CD4-positive, alpha-beta T cell treated with Interleukin-4 for 1 hour (primary cell): ENCODE measurements around the gene FZD7.

Source experiments
- DNase-seq, 2 donors: peaks; one replicate each; pipeline ENCODE4 v3.0.0-alpha.2; 2020 to 2022

FZD7 gene

DNA sequence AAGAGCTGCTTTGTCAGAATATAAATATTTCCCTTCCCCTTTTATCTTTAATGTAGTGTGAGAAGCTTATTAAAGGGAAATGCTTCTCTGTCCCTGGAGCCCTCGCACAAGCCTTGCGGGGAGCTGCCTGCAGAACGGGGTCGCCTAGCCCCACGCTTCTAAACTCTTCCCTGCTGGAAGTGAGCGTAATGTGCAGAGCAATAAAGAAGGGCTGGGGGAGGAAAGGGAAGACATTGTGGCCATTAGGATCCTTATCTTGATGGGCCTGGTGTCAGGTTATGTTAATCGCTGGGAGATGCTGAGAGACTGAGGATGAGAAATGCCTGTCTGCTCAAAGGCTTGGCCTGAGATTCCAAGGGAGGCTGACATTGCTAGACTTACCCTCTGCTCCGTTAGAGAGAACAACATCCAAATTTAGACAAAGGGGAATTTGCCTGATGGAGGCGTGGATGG, 18.9 kb upstream of the FZD7 start:
- DNase-seq = no peak

DNA sequence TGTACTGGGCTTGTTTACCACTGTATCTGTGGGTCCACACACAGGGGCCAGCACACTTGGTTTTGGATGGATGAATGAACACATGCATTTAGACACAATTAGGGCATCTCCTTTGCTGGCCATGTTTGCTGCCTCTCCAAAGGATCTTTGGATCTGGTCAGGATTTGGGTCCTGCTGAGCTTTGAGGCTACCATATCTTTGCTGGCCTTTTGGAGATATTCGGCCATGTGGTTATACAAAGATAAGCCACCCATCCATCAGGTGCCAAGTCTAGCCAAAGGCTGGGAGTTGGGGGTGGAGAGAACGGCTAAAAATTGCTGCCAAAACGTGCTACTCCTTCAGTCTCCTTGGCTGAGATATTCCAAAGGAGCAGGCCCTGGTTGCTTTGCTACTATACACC, 18.2 kb upstream of the FZD7 start:
- no peak for DNase-seq

DNA sequence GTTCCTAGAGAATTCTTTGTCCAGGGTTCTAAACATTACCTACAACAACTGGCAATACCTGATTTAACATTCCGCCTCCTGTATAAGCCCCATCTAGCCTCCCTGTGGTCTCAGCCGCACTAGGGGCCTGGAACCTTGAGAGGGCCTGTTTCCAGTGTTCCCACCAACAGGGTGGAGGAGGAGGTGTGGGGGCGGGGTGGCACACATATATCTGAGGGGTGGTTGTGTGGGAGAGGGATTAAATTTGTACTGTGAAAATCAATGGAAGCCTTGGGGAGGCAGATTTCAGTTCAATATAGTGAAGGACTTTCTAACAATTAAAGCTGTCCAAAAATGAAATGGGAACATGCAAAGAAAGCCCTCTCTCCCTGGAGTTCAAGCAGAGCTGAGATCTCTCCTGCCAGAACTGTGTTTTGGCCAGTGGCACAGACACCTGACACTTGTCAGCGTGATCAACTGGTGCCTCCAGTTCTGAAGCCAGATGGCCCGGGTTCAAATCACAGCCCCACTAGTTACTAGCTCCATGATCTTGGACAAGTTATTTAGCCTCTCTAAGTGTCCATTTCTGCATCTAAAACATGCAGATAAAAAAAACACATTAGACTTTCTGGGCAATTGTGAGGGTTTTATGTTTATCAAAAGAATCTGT, 17.0 kb upstream of the FZD7 start:
- no peak for DNase-seq

DNA sequence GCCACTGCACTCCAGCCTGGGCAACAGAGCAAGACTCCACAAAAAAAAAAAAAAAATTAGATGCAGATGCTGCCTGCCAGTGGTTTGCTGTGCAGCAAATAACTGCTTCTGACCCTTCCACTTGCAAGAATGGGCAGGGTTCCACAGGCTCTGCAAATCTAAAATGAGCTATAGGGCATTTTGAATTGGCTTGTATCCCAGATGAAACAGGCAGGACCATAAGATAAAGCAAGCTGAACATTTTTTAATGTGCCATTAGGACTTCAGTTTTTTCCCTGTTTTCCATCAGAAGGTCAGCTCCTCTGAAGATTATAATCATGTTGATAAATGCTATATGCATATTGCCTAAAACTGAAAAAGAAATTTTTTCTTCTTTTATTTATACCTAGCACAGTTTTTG, 15.7 kb upstream of the FZD7 start:
- DNase-seq = no peak

DNA sequence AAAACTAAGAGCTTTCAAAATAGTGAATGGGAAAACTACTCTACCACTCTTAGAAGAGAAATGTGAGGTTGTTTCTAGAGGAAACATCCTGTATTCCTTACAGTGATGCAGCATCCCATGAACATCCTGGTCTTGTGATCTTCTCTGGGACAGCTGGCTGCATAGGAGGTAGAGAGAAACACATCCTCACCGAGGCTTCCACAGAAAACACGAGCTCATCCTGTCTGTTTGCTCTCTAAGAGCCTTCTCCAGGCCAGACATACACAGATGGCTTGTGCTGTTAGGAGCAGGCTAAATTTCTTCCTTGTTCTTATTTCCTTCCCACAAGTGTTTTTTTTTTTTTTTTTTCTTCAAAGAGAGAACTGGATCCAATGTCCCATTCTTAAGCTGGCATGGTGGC, 14.7 kb upstream of the FZD7 start:
- DNase-seq = no peak

DNA sequence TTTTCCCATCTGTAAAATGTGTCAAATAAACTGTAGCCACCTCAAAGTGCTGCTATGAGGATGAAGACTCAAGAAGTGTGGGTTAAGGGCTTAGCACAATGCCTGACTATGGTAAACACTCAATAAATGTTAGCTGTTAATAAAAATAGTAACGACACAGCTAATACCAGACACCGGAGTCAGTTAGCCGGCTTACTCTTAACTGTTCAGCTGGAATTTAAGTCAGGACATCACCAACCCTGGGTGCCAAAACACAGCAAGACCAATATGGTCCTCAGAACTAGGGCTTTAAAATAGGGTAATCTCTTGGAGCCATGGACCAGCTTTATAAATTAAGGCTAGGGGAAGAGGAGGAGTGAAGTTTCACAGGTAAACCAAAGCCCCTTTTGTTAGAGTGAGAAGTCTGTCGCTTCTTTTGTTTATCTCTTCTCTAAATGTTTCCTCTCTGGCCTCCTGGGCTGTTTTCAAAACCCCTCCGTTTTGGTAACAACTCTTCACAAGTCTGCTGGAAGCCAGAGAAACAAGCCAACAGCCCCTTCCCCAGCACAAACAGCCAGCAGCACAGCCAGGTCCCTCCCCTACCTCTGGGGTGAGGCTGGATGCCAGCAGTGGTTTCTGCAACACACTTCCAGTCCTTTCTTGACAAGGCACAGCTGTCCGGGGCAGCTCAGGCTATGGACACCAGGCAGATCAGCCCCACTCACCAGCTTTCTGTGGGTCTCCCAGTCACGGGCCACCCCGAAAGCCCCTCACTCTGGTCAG, 13.8 kb upstream of the FZD7 start:
- no peak for DNase-seq

DNA sequence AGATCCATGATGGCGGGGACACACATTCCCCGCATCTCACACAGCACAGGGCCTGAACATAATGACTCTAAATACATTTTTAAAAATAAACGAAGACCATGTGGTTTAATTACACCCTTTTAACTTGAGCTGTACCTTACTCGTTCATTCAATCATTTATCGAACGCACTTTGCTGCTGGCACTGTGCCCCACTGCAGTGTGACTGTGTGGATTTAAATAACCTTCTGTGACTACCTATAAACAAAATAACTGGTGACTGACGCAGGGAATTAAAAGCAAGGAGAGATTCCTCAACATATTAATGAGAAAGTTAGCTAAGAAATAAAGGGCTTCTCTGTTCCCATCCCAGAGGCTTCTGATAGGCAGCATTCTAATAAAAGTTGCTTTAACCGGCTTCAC, 10.9 kb upstream of the FZD7 start:
- no peak for DNase-seq

DNA sequence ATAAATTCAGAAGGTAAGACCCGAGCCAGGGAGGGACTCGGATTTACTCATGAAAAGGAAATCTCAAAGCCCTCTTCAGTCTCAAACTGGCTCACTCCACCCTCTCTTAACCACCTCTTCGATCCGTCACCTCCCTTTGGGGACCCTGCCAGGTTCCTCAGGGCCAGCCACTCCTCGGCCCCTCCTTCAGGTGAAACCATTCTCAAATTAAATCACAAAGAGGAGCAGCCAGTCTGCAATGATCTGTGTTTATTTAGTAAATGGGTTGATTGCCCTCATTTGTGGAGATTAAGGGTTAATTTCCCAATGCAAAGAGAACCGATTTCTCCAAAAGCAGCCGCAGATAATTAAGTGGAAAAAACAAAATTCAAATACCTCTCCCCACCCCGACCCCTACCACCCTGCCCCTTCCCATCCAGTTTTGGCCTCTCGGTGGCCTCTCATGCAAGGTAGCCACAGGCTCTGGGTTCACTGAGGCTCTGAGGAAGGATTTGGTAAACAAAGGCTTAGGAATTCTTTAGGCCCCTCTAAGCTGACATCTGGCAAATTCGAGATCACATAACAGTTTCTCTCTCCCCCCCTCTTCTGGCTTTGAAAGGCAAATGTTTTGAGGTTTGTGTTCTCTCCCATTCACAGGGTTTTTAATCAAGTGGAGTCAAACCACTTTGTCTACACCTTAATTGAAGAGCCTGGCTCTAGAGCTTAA, 10.3 kb upstream of the FZD7 start:
- no peak for DNase-seq

DNA sequence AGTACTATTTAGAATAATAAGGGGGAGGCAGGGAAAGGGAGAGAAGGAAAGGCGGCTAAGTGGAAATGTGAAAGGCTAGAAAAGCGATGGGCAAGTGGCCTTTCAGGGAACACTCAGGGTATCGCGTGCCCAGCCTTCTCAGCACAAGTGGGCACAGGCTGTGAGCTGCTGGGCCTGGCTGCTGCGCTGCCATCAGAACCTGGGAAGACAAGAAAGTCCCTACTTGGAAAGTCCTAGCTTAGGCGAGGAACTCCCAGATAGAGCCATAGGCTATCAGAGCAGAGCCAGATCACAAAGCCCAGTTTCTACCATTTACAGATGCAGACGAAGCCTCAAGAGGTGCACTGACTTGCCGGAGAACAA, 9.8 kb upstream of the FZD7 start:
- DNase-seq = no peak

DNA sequence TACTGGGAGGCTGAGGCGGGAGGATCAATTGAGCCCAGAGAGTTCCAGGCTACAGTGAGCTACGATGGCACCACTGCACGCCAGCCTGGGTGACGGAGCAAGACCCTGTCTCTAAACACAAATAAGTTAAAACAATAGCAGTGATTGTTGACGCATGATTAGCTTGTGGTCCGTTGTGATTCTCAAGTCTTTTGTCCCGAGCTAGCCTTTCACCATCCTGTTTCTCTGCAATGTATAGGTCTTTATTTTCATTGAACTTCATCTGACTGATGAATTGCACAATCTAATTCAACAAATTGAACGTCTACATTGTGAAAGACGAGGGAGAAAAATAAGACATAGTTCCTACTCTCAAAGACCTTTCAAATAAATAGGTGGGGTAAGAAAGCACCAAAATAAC, 8.8 kb upstream of the FZD7 start:
- no peak for DNase-seq

DNA sequence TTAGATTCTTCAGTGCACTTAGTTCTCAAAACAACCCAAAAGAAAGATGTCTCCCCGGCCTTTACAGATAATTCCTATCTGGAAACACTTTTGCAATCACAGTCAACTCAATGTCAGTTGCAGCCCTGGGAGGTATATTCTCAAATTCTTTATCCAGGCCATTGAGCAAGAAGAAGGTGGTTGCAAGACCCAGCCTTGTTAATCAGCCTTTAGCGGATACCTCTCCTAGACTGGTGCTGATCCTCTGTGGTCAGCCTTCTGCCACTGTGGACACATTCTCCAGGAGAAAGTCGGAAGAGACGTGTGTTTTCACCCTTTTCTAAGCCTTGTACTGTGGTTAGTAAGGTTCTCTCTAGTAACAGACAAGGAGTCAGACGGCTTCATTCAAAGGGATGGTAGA, 7.8 kb upstream of the FZD7 start:
- DNase-seq = no peak

DNA sequence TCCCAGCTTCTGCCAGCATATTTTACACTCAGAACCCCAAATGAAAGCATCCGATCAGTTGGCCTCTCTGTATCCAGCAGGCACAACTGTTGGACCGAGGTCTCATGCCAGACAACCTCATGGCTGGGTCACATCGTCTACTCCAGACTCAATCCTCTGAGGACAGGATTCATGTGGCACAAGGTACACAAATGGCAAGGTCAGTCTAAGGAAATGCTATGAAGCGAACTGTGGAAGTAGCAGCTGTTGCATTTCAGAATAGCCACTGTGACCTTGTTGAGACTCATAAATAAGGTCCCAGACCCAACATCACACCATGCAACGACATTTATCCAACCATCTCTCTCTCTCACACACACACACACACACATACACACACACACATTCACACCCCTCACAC, 7.1 kb upstream of the FZD7 start:
- no peak for DNase-seq

DNA sequence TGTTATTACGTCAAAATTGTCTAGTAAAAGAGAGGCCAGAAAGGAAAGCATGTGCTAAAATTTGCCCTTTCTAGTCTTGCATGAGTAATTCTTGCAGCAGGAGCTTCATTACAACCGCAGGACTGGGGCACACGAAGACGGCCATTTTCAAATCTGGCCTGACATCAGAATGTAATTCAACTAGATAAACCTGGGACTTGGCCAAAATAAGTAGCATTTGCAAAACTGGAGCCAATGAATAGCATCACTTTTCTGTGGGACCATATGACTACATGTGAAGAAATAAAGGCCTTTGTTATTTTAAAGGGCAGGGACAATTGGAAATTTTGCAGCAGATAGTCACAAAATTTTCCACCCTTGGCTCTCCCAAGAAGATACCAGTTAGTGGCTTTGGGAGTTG, 3.0 kb upstream of the FZD7 start:
- DNase-seq = no peak

DNA sequence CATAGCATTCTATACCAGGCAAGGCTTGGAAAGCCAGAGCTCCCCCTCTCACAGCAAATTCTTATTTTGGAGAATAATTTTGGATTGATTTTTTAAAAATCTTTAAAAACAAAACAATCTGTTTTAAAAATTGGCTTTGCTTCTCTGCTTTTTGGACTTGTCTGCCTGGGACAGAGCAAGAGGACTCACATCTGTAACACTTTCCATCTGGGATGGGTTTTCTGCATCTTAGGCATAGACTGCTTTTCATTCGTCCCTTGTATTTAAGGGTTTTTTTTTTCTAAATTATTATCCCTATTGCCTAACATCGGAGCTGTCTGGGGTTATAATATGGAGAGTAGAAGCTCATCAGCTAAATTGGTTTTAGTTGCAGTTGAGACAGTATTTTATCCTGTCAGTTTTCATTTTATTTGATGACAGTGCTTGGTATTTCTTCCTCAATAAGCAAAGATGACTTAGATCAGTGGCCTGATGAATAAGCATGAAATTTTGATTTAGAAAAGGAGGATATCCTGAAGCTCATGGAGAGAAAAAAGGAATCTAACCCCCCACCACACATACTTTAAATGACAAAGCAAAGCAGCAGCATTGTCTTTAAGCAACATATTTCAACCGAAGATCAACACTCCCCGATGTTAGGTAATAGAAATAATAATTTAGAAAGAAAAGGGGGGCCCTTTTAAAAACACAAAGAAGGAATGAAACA, 2.3 kb upstream of the FZD7 start:
- DNase-seq = no peak

DNA sequence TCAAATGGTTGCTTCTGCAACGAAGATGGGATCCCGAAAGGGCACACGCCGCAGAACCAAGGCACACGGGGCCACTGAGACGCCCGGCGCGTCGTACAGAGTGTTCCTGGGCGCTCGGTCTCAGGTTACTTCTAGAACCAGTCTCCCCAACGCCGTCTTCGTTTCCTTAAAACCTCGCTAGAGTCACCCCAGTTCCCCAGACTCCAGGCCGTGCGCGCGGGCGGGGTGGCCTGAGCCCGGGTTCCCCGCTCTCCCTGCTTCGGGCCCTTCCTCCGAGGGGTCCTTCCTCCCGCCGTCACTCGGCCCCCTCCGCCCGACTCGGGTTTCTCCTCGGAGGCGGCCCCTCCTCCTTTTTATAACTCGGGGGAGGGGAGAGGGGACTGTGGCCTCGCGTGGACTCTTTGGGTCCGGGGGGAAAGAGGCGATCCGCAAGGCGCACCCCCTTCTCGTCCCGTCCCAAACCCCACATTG, 774 bp upstream of the FZD7 start:
- DNase-seq = peak in 1 of 2 donors; percentile 40

DNA sequence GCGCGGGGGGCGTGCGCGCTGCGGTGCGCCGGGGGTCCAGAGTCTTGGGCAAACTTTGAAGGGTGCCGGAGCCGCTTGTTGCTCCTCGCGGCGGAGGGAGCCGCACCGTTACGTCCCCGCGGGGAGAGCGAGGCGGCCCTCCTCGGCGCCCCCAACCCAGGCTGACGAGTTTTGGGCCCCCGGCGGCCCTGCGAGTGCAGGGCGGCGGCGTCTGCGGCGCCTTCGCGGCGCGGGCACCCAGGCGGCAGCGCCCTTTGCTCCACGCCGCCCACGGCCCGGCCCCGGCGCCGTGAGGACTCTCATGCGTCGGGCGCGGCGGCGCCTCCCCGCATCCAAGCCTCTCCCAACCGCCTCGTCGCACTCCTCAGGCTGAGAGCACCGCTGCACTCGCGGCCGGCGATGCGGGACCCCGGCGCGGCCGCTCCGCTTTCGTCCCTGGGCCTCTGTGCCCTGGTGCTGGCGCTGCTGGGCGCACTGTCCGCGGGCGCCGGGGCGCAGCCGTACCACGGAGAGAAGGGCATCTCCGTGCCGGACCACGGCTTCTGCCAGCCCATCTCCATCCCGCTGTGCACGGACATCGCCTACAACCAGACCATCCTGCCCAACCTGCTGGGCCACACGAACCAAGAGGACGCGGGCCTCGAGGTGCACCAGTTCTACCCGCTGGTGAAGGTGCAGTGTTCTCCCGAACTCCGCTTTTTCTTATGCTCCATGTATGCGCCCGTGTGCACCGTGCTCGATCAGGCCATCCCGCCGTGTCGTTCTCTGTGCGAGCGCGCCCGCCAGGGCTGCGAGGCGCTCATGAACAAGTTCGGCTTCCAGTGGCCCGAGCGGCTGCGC, 814 bp downstream of the FZD7 start:
- DNase-seq = peak in 1 of 2 donors; percentile 20

DNA sequence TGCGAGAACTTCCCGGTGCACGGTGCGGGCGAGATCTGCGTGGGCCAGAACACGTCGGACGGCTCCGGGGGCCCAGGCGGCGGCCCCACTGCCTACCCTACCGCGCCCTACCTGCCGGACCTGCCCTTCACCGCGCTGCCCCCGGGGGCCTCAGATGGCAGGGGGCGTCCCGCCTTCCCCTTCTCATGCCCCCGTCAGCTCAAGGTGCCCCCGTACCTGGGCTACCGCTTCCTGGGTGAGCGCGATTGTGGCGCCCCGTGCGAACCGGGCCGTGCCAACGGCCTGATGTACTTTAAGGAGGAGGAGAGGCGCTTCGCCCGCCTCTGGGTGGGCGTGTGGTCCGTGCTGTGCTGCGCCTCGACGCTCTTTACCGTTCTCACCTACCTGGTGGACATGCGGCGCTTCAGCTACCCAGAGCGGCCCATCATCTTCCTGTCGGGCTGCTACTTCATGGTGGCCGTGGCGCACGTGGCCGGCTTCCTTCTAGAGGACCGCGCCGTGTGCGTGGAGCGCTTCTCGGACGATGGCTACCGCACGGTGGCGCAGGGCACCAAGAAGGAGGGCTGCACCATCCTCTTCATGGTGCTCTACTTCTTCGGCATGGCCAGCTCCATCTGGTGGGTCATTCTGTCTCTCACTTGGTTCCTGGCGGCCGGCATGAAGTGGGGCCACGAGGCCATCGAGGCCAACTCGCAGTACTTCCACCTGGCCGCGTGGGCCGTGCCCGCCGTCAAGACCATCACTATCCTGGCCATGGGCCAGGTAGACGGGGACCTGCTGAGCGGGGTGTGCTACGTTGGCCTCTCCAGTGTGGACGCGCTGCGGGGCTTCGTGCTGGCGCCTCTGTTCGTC, 1.7 kb downstream of the FZD7 start:
- peak in 1 of 2 donors; percentile 12 for DNase-seq

DNA sequence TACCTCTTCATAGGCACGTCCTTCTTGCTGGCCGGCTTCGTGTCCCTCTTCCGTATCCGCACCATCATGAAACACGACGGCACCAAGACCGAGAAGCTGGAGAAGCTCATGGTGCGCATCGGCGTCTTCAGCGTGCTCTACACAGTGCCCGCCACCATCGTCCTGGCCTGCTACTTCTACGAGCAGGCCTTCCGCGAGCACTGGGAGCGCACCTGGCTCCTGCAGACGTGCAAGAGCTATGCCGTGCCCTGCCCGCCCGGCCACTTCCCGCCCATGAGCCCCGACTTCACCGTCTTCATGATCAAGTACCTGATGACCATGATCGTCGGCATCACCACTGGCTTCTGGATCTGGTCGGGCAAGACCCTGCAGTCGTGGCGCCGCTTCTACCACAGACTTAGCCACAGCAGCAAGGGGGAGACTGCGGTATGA, 2.3 kb downstream of the FZD7 start:
- no peak for DNase-seq

DNA sequence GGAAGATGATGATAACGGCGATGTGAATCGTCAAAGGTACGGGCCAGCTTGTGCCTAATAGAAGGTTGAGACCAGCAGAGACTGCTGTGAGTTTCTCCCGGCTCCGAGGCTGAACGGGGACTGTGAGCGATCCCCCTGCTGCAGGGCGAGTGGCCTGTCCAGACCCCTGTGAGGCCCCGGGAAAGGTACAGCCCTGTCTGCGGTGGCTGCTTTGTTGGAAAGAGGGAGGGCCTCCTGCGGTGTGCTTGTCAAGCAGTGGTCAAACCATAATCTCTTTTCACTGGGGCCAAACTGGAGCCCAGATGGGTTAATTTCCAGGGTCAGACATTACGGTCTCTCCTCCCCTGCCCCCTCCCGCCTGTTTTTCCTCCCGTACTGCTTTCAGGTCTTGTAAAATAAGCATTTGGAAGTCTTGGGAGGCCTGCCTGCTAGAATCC, 3.0 kb downstream of the FZD7 start:
- DNase-seq = no peak

DNA sequence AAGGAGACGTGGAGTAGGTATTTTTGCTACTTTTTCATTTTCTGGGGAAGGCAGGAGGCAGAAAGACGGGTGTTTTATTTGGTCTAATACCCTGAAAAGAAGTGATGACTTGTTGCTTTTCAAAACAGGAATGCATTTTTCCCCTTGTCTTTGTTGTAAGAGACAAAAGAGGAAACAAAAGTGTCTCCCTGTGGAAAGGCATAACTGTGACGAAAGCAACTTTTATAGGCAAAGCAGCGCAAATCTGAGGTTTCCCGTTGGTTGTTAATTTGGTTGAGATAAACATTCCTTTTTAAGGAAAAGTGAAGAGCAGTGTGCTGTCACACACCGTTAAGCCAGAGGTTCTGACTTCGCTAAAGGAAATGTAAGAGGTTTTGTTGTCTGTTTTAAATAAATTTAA, 3.4 kb downstream of the FZD7 start:
- no peak for DNase-seq
